Measurements from ENCODE around the gene KDM4B.
A peak's percentile ranks its signal among the peaks of the same experiment; 100 is the strongest.

The KDM4B gene

DNA sequence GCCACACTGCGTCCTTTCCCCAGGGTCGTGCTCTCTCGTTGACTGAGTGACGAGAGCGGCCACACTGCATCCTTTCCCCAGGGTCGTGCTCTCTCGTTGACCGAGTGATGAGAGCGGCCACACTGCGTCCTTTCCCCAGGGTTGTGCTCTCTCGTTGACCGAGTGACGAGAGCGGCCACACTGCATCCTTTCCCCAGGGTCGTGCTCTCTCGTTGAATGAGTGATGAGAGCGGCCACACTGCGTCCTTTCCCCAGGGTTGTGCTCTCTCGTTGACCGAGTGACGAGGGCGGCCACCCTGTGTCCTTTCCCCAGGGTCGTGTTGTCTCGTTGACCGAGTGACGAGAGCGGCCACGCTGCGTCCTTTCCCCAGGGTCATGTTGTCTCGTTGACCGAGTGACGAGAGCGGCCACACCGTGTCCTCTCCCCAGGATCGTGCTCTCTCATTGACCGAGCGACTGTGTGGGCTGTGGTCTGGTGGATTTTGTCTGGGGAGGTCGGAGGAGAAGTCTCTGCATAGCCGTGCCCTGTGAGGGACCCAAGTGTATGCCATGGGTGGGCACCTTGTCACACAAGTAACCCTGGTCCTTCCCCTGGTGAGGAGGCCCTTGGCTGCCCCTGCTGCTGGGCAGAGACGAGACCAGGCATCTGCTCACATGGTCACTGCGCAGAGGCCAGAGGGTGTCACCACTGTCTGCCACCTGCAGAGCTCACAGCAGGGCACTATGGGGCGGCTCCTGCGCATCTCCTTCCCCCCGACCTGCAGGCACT is 107.7 kb downstream of the KDM4B start:
- peak in 2 of 10 donors; percentile 56 to 76 for DNase-seq
- intact Hi-C loops (cut with DNase I): no loop called here

DNA sequence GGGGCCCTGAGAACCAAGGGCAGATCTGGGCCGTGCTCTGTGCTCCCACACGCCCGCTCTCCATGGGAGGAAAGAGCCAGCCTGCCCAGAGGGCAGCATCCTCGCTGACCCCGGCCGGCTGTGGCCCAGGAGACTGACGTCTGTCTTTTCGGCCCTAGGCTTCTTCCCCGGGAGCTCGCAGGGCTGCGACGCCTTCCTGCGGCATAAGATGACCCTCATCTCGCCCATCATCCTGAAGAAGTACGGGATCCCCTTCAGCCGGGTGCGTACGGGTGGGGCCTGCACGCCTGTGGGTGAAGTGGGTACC is 108.2 kb downstream of the KDM4B start:
- peak in 1 of 10 donors; percentile 77 for DNase-seq

DNA sequence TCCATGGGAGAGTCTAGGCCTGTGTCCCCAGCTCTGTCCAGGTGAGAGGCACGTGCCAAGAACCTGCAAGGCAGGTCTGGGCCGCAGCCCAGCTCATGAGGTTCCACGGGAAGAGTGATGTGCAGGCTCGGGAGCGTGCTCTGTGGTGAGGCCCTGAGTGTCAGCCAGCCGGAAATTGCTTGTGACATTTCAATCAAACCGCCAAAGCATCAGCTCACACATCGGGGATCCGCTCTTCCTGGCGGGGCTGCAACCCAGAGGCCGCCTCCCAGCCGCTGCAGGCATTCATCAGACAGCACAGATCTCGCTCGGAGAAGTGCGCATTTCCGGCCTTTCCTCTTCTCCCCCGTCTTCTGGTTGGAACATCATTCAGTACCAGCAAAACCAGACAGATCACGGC is 109.3 kb downstream of the KDM4B start:
- DNase-seq: peak in 4 of 10 donors; percentile 29 to 89 (median 60)
- intact Hi-C loops (cut with DNase I): no loop called here

More for the DNA sequence above, 108.2 kb downstream of the KDM4B start:
- intact Hi-C loops (cut with DNase I): no loop called here

DNA sequence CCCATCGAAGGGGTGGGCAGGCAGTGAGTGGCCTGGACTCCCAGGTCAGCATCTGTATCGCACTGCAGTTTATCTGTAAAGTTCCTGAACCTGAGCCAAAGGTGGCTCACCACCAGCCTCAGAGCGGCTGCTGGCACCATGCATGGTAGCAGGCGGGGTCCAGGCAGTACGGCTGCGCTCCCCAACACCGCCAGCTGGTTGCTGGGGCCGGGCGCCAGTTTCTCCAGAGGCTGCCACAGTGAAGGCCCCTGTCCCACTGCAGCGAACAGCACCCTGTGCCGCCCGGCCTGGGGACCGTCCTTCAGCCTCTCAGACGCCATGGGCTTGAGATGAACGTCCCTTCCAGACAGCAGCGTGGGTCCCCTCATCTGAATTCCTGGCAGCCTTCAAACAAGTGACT is 109.8 kb downstream of the KDM4B start:
- peak in 9 of 10 donors; percentile 50 to 95 (median 69) for DNase-seq
- intact Hi-C loops (cut with DNase I): no loop called here

DNA sequence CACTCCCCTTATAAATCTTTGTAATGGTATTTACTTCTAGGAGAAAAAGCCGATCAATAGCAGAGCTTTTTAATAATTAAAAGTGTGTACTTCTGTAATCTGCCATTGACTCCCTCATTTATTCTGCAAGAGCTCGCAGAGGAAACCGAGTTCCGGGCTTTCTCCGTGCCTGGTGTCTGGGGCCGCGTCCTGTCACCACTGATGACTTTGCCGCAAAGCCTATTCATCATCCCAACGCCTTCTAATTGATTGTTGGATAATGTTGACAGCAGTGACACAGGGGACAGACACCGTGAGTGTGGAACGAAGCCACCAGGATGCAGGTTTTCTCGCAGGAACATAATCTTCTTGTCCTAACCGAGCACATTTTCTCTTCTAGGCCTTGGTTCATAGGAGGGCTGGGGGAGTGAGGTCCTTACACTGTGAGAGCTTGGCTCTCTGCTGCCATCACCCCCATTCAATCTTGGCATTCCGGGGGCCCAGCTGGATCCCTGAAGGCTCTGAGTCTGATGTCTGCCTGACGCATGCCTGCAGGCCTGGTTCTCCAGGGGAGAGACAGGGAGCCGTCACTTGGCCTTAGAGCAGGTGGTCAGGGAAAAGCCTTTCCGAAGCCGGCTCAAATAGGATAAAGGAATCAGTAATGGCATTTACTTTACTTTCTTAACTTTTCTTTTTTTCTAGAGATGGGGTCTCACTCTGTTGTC is 110.3 kb downstream of the KDM4B start:
- intact Hi-C loops (cut with DNase I): no loop called here
- DNase-seq: peak in 1 of 10 donors; percentile 70

DNA sequence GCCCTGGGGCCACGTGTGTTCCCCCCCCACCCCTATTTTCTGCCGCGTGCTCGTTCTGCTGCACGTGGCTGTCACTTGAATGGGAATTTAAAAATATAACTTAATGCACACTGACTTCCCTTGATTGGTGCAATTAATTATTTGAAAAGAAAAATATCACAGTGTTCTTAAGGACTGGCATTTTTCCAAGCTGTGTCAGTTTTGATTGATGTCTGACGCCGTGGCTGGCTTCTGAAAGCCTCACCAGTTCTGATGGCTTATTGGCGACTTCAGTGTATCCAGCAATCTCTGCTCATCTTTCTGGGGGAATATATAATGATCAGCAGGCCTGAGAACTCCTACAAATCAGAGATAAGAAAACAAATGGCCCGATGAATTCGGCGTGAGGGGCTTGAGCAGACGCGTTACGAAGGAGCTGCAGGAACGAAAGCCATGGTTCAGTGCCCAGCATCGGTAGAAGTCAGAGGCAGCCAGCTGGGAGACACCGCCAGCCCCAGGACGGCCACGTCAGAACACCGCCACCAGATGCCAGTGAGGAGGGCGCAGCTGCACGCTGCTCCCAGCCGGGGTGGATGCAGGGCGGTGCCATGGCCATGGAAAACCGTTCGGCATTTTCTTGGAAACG is 111.2 kb downstream of the KDM4B start:
- DNase-seq: peak in 5 of 10 donors; percentile 50 to 92 (median 63)
- intact Hi-C loops (cut with DNase I): no loop called here

DNA sequence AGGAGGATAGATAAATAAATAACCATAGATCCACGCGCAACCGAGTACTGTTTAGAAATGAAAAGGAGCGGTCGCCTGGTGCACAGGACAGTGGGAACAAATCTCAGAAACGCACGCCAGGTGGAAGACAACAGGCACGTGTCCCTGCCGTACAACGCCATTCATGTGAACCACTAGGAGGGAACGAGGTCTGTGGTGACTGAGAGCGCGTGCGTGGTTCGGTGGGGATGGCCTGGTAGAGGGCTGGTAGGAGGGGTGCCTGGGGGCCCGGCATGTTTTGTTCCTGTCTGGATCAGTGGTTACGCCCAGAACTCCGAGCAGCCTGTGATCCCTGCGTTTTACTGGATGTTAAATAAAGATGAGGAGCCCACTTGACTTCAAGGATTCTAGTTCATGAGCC is 111.9 kb downstream of the KDM4B start:
- intact Hi-C loops (cut with DNase I): no loop called here
- peak in 2 of 10 donors; percentile 72 to 77 for DNase-seq

DNA sequence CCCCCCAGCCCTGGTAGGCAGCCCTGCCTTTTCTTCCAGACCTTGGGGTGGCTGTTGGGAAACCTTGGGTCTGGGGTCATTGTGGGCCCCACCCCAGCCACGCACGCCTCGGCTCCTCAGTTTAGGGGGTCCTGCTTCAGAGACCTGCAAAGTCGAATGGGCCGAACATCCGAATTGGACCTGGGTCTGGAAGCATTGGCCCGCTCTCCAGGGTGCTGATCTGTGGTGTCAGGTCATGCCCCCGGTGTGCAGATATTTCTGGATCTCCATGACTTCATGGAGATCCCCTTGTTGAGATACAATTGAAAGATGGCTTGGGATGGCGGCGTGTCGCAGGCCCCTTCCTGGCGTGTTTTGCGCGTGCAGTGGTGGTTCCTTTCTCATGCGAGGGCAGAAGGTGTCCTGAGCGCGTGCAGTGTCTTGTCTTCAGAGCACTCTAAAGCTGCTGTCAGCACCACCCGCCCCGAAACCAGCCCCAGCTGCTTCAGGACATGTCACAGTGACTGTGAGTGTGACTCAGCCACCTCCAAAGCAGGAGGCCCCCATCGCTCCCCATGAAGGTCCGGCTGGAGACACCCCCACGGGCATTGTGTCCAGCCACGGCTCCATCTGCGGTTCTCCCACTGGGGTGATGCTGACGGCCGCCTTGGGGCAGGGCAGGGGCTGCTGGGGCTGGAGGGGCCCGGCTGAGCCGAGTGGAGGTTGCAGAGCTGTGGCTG is 112.7 kb downstream of the KDM4B start:
- intact Hi-C loops (cut with DNase I): no loop called here
- DNase-seq: peak in 2 of 10 donors; percentile 81 to 83

DNA sequence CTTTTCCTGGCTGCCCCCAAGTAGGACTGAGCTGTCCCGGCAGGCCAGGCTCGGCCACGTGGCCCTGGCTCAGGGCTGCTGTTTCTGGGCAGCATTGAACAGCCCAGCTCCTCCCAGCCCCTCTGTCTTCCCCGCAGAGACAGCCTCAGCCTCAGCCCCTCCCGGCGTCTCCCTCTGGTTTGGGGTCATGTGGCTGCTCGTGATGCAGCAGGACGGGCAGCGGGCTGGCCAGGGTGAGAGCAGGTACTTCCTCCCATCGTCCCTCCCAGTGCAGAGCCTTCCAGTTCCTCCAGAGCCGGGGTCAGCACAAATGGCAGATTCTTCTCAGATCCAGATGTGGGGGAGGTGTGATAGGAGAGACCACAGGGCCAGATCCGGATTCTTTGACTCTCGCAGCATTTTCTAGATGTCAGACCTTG is 114.6 kb downstream of the KDM4B start:
- peak in 1 of 10 donors; percentile 76 for DNase-seq
- intact Hi-C loops (cut with DNase I): no loop called here

DNA sequence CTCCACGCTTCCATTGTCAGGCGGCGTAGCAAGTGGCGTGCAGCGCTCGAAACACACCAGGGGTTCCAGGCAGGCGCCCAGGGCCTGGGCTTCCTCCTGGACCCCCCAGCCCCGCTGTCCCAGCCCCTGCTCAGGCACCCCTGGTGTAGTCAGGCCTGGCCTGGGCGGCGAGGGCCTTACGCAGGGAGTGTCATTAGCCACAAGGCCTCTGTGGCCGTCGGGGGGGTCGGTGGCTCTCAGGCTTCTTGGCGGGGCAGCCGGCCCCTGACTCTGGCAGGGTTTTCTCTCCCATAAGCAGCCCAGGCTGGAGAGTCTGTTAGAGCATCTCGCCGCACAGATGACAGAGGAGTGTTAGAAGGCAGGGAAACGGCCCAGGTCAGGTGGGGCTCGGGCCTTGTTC is 116.7 kb downstream of the KDM4B start:
- intact Hi-C loops (cut with DNase I): no loop called here
- DNase-seq: no peak

DNA sequence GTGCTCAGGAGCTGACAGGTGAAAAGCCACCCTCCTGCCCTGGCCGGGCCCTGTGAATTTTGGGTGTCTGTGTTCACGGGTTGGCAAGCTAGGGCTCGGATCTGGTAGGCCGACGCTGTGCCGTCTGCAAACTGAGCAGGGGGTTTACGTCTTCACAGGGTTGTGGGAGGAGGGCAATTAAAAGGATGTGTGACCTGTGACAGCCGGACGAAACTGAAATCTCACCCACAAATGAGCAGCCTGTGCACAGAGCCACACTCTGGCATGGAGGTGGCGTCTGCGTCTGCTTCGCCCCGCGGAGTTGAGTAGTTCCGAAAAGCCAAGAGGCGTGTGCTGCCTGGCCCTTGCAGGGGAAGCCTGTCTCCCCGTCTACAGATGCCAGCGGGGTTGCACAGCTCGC is 117.3 kb downstream of the KDM4B start:
- DNase-seq: no peak
- intact Hi-C loops (cut with DNase I): no loop called here

DNA sequence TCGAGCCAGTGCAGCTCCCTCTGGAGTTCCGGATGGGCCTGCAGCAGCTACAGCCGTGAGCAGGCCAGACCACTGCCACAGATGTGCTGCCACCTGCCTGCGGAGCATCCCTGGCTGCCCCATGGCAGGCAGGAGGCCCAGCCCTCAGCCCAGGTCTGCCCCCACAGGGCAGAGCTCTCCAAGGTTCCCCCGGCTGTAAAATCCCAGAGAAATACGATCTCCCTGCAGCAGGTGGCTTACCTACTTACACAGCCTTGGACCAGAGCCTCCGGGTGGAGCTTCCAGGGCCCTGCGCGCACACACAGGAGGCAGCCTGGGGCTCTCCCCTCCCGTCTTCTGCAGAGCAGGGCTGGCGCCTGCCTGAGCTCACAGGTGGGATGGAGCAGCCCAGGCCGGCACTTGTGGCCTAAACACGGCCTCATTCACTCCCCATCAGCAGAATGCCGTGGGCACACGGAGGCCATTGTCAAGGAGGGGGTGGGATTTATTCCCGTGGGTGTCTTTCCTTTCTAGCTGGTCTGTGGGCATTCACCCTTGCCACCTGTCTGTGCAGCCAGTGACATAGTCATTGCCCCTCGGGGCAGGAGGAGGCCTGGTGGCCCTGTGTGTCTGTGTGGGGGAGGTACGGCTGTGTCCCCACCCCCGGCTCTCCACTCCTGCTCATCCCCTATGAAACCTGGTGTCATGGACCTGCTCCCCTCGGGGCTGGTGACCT is 118.0 kb downstream of the KDM4B start:
- intact Hi-C loops (cut with DNase I): no loop called here
- peak in 1 of 10 donors; percentile 75 for DNase-seq

DNA sequence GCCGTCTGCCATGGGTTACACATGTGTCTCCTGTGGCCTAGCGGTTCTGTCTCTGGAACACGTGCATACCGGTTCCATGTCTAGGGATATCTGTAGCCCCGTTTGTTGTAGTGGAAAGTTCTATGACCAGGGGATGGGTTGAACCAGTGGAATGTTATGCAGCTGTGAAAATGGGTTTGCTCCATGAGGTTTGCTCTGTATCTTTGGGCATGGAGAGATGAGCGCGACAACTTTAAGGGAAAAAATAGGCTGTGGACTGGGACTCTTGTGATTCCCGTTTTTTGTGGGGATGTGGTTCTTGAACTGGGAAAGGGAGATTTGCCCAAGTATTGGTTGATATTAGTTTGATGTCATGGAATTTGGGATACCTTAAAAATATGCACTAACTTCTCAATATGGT is 120.4 kb downstream of the KDM4B start:
- DNase-seq: no peak
- intact Hi-C loops (cut with DNase I): no loop called here

DNA sequence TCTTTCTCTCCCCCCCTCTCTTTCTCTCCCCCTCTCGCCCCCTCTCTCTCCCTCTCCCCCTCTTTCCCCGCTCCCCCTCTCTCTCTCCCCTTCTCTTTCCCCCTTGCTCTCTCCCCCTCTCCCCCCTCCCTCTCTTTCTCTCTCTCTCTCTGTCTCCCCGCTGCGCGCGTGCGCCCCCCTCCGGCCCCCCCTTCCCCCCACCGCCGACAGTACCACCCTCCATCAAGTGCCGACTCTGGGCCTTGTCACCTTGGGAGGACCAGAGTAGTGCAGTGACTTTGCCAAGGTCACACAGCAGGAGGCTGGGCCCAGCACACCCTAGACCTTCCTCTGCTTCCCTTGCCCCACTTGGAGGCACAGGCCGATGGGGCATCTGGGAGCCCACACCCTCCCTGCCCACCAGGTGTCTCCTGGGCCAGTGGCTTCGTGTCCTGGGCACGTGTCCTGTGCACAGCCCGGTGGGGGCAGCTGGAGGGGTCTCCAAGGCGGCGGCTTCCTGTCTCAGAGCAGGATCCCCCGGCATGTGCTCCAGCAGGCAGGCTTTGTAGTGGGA is 121.6 kb downstream of the KDM4B start:
- intact Hi-C loops (cut with DNase I): no loop called here

DNA sequence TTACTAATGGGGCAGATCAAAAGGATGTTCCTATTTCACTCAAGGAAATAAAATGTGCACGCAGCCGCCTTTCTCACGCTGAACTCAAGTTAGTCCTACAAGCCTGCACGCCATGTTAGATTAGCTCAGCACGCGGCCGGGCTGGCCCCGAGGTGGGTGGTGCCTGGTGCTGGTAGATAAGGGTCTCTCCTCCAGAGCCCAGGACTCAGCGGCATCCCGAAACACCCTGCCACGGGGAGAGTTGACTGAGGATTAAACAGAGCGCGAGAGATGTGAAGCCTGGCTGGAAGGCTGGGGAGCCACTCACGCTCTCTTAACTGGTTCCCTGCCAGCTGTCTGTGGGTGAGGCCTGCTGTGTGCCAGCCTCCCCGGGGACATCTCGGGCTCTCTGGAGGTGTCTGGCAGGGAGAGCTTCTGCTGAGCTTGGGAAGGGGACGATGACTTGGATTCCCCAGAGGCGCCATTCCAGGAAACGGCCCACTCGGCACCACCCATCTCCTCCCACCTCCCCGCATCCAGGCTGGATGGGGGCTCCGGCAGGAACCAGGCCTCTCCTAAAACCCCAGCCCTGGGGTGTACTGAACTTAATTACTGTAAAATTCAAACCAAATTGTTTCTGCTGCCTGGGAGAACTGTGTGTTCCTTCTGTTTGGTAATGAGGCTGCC is 122.2 kb downstream of the KDM4B start:
- intact Hi-C loops (cut with DNase I): no loop called here
- DNase-seq: peak in 9 of 10 donors; percentile 34 to 95 (median 73)

More for the DNA sequence above, 121.6 kb downstream of the KDM4B start:
- peak in 1 of 10 donors; percentile 76 for DNase-seq

DNA sequence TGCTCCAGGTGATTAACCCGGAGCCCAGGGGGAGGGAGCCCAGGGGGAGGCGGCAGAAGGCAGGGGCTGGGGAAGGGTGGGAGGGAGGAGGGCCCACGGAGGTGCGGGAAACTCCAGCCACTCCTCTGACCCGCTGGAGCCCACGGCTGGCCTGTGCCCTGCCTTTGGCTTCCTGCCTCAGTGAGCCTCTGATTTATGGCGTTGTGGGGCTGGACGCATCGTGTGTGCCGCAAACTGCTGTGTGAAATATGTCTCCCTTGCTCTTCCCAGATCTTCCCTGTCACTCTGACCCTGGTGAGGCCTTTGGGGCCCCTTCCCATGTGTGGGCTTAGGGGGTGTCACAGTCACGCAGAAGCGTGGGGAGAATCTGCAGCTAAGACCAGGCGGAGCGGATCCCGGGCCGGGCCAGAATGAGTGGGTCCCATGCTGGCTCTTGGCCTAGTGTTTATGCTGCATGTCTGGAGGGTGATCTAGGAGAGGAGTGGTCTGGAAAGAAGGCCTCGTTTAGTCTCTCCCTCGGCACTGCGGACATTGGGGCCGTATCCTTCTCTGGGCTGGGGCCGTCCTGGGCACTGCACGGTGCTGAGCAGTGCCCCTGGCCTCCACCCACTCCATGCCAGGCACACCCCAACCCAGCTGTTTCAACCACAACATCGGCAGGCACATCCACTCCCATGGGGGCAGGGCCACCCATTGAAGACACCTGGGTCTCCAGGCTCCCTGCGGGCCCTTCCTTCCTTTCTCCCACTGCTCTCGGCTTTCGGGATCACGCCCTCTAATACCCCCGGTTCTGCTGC is 123.0 kb downstream of the KDM4B start:
- DNase-seq: no peak
- intact Hi-C loops (cut with DNase I): no loop called here

DNA sequence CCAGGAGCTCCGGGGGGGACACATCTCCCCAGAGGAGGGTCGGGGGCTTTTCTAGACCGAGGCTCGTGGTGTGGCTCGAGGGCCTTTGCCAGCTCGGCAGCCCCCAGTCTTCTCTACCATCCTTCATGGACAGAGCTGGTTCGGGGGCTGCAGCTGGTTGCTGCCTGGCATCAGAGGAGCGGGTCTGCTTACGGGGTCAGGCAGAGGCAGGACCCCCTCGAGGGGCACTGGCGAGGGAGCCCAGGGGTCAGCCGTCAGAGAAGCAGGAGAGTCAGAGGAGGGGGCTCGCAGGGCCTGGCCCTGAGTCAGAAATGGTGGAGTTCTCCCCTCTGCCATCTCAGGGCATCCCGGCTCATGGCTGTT is 123.5 kb downstream of the KDM4B start:
- intact Hi-C loops (cut with DNase I): no loop called here
- no peak for DNase-seq

DNA sequence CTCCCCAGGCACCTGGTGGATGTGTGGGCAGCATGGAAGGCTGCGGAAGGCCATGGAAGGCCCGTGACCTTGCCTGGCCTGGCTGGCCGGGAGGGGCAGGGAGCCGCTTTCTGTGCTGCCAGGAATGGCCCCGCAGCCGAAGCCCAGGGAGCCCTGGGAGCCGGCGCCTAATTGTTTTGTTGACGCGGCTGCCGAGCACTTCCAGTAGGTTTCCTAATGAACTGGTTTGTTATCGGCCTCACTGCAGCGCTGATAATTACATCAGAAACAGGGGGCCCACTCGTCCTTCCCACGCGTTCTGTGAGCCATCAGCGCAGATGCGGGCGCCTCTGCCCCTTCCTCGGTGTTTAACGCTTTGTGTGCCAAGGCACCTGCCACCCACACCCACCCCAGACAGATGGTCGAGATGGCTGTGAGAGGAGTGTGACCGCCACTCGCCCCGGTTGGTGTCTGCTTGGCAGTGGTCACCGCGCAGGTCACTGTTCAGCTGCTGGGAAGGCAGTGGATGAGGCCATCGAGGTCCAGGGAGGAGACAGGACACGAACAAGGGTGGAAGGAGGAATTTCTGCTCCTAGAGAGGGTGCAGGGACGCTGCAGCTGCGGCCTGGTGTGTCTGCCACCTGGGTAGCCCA is 124.5 kb downstream of the KDM4B start:
- intact Hi-C loops (cut with DNase I): no loop called here
- peak in 4 of 10 donors; percentile 40 to 88 (median 64) for DNase-seq

Measured in posterior cingulate gyrus (tissue), 11 donors.